ENCODE results near the gene CLIP1. TPM values are rescaled to one million over a fixed set of nuclear protein-coding genes. Genes with fewer than 3 reads are reported as not detected.

Gene CLIP1
- total and polyA plus RNA-seq, 2 of the 13 experiments (the other 11 are each of a cell fraction or from before 2014, with no cell fraction given), result 28.9 to 43.7 TPM

DNA sequence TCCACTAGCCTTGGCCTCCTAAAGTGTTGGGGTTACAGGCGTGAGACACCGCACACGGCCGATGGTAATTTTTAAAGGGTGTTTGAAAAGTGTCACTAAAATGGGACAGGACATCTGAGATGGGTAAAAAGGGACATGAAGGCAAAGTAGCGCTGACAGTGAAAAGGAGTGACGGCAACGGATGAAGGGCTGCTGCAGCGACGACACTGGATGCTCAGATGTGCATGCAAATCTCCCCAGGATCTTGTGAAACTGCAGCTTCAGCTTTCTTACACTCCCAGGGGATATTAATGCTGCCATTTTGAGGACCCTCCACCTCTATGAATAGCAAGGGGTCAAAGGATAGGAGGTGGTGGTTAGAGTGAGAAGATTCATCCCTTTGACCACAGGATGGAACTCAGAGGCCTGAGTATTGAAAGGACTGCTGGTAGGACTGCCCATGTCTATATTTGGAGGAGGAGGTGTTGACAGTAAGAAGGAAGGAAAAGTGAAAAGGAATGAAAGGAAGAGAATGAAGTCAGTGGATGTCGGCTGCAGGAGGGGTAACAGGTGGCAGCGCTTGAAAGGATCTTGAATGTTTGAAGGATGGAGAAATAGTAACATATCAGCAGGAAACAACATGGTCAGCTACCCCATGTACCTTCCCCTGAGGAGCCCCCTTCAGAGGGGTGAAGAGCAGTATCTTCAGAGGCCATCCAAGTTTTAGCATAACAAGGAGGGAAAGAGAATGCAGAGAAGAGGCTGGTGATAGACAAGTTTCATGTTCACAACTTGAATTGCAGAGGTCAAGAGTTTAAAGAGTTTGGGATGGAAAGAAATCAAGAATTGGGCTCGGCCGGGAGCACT lies 37.1 kb downstream of the CLIP1 start:
- Histone ChIP-seq H3K9ac (ENCODE audit: insufficient read depth, low read depth, low read length) (no peak overlapping the region), H3K9me3 (ENCODE audit: low read length) (no peaks in the 10 kb centered on the region), H3K36me3 (replicated peaks in 1 of 2; ENCODE audit: control insufficient read depth in 1 of 2, insufficient read depth in 2 of 2, low read length in 2 of 2) (0 out of 5 replicates have a peak, but pooled peaks cover 0 to 5% of the 10 kb centered on the region in 2 experiments), H4K20me1 (ENCODE audit: insufficient read depth, low read length) (no peaks in the 10 kb centered on the region), H3K4me3 (replicated peaks in 1 of 3; ENCODE audit: insufficient read depth in 1 of 3, low read depth in 2 of 3, low read length in 3 of 3) (no peak overlapping the region), H3K79me2 (ENCODE audit: insufficient read depth, low read length) (peaks cover 7% of the 10 kb centered on the region), H3K4me1 (ENCODE audit: insufficient read depth, low read length) (peaks cover 7% of the 10 kb centered on the region; the same call in 1 of the 2 replicates), H3K27ac (ENCODE audit: extremely low read length, insufficient read depth, low read length) (no peak overlapping the region), H3K27me3 (ENCODE audit: control insufficient read depth in 1 of 2, insufficient read depth in 2 of 2, low read length in 2 of 2) (no peaks in the 10 kb centered on the region), H2AFZ (ENCODE audit: low read length) (no peak overlapping the region), H3K4me2 (ENCODE audit: low read depth, low read length) (no peak overlapping the region)
- WGBS (ENCODE audit: low lambda C conversion rate), result 98% methylated on average over 13 of the region's 13 CpGs
- intact Hi-C loops (cut with micrococcal nuclease; ENCODE audit: unreplicated experiment), result no loop called here
- FAIRE-seq (no peak), DNase-seq (ENCODE audit: low spot score) (no peak), ATAC-seq (no peak)
- in situ Hi-C loops (cut with HindIII; ENCODE audit: extremely low pct_ligation_motif_present, low pct_unique_long_range_greater_than_20kb), result no loop called here
- CTCF ChIA-PET (ENCODE audit: low intra/inter-chr PET ratio, low total read pairs), result no interaction called here
- BruUV-seq (replicated peaks), result no TSS peak
- POLR2A ChIA-PET, result interaction anchor here (1.0 kb wide), 1 partner anchor 14 kb away, joined by 3 read pairs; no protein-coding TSS in a partner anchor
- TF ChIP-seq ZNF788 (CRISPR knock-in tag; IDR thresholded peaks at IDR 0.05; ENCODE audit: borderline replicate concordance) (no peak), REL (CRISPR knock-in tag; conservative IDR thresholded peaks at IDR 0.05) (no peak), ISL2 (CRISPR knock-in tag; IDR thresholded peaks at IDR 0.05) (no peak), DBP (CRISPR knock-in tag; IDR thresholded peaks at IDR 0.05; ENCODE audit: not compliant biosample characterization) (no peak), RELA (CRISPR knock-in tag; IDR thresholded peaks at IDR 0.05) (no peak), GATAD2A (CRISPR knock-in tag; IDR thresholded peaks at IDR 0.05) (no peak), ZNF24 (IDR thresholded peaks at IDR 0.05) (no peak)

DNA sequence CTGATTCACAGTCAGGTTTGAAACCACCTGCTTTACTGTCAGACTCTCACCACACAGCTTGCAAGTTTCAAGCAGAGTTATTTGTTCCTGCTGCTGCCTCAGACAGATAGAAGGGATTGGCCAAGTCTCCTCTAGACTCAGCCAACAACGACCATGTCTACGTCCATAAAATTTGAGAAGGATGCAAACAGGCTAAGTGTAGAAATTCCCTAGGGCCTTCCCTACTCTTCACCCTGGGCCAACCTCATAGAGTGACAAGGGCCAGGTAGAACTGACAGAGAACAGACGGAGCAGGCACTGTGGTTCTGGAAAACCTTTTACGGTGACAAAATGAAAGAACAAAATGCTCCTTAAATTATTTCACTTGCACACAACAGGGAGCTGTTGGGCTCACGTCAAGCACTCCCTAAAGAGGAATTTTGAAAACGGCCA lies 39.5 kb downstream of the CLIP1 start:
- H3K4me2 ChIP-seq (ENCODE audit: low read depth, low read length), result no peak overlapping the region
- POLR2A ChIA-PET, result no interaction called here
- intact Hi-C loops (cut with micrococcal nuclease; ENCODE audit: unreplicated experiment) (no loop called here), in situ Hi-C loops (cut with HindIII; ENCODE audit: extremely low pct_ligation_motif_present, low pct_unique_long_range_greater_than_20kb) (no loop called here)
- H3K27me3 ChIP-seq (ENCODE audit: control insufficient read depth in 1 of 2, insufficient read depth in 2 of 2, low read length in 2 of 2), result no peaks in the 10 kb centered on the region
- H3K9ac ChIP-seq (ENCODE audit: insufficient read depth, low read depth, low read length), result no peak overlapping the region
- CTCF ChIA-PET (ENCODE audit: low intra/inter-chr PET ratio, low total read pairs), result no interaction called here
- no peak overlapping the region for H2AFZ ChIP-seq (ENCODE audit: low read length)
- 92% methylated on average over 6 of the region's 6 CpGs for WGBS (ENCODE audit: low lambda C conversion rate)
- H3K9me3 ChIP-seq (ENCODE audit: low read length), result no peaks in the 10 kb centered on the region
- H3K27ac ChIP-seq (ENCODE audit: extremely low read length, insufficient read depth, low read length), result no peak overlapping the region
- peaks cover 0 to 12% of the 10 kb centered on the region in 2 experiments; a peak in 2 of 5 replicates for H3K36me3 ChIP-seq (replicated peaks in 1 of 2; ENCODE audit: control insufficient read depth in 1 of 2, insufficient read depth in 2 of 2, low read length in 2 of 2)
- no peak for FAIRE-seq
- no peak for ATAC-seq
- H3K79me2 ChIP-seq (ENCODE audit: insufficient read depth, low read length), result peaks cover 7% of the 10 kb centered on the region
- BruUV-seq (replicated peaks), result no TSS peak
- no peaks in the 10 kb centered on the region for H4K20me1 ChIP-seq (ENCODE audit: insufficient read depth, low read length)
- H3K4me3 ChIP-seq (replicated peaks in 1 of 3; ENCODE audit: insufficient read depth in 1 of 3, low read depth in 2 of 3, low read length in 3 of 3), result no peak overlapping the region
- TF ChIP-seq PHF5A (CRISPR knock-in tag; IDR thresholded peaks at IDR 0.05; ENCODE audit: low read depth, unreplicated experiment) (no peak), ZFP1 (CRISPR knock-in tag; IDR thresholded peaks at IDR 0.05) (no peak), KMT2B (CRISPR knock-in tag; IDR thresholded peaks at IDR 0.05) (no peak), ZBTB7A (CRISPR knock-in tag; IDR thresholded peaks at IDR 0.05) (no peak), ZSCAN9 (CRISPR knock-in tag; IDR thresholded peaks at IDR 0.05; ENCODE audit: borderline replicate concordance) (no peak), ZNF572 (CRISPR knock-in tag; IDR thresholded peaks at IDR 0.05) (no peak), ZBTB20 (CRISPR knock-in tag; IDR thresholded peaks at IDR 0.05; ENCODE audit: borderline replicate concordance, low read depth) (no peak), ZNF556 (CRISPR knock-in tag; IDR thresholded peaks at IDR 0.05; ENCODE audit: borderline replicate concordance) (no peak), FOXO4 (CRISPR knock-in tag; conservative IDR thresholded peaks at IDR 0.05) (no peak), ZNF350 (CRISPR knock-in tag; IDR thresholded peaks at IDR 0.05; ENCODE audit: borderline replicate concordance, low read depth) (no peak), RFX1 (IDR thresholded peaks at IDR 0.05) (no peak)
- peaks cover 7% of the 10 kb centered on the region; the same call in 1 of the 2 replicates for H3K4me1 ChIP-seq (ENCODE audit: insufficient read depth, low read length)
- no peak for DNase-seq (ENCODE audit: low spot score)
